Trophoblast cell (in vitro differentiated cells and primary cell): ENCODE results near the gene BFSP2.

Experiments
- DNase-seq, 2 donors: peaks; one replicate each; pipeline ENCODE4 v3.0.0-alpha.2; 2016
- H2AFZ ChIP-seq: 2 replicates; pipeline ENCODE4 v1.6.1; 2013; ENCODE audit warnings: low read length, moderate library complexity, mild to moderate bottlenecking; ENCODE audit not compliant: insufficient read depth, poor library complexity
- H2AK5ac ChIP-seq: 2 replicates; pipeline ENCODE4 v1.6.1; 2013; ENCODE audit warnings: mild to moderate bottlenecking, low read length
- H2BK120ac ChIP-seq: 2 replicates; pipeline ENCODE4 v1.6.1; 2013; ENCODE audit warnings: low read length, mild to moderate bottlenecking, moderate library complexity; ENCODE audit not compliant: insufficient read depth, poor library complexity
- H2BK12ac ChIP-seq: 2 replicates; pipeline ENCODE4 v1.6.1; 2013; ENCODE audit warnings: mild to moderate bottlenecking, low read length, moderate library complexity
- H2BK5ac ChIP-seq: 2 replicates; pipeline ENCODE4 v1.6.1; 2013; ENCODE audit warnings: low read length, low read depth, moderate library complexity, mild to moderate bottlenecking; ENCODE audit not compliant: poor library complexity
- H3K14ac ChIP-seq: 2 replicates; pipeline ENCODE4 v1.6.1; 2013; ENCODE audit warnings: mild to moderate bottlenecking, low read length
- H3K18ac ChIP-seq: 2 replicates; pipeline ENCODE4 v1.6.1; 2013; ENCODE audit warnings: mild to moderate bottlenecking, low read length
- H3K23ac ChIP-seq: 2 replicates; pipeline ENCODE4 v1.6.1; 2013; ENCODE audit warnings: low read length
- H3K27ac ChIP-seq: 2 replicates; pipeline ENCODE4 v1.5.1; 2013; ENCODE audit warnings: low read depth, mild to moderate bottlenecking, inconsistent platforms, low read length, moderate library complexity
- H3K27me3 ChIP-seq: 2 replicates; pipeline ENCODE4 v1.6.1; 2013; ENCODE audit warnings: inconsistent platforms, mild to moderate bottlenecking, low read length, moderate library complexity; ENCODE audit not compliant: insufficient read depth
- H3K36me3 ChIP-seq, 2 experiments: 1 replicate in 1 of 2; 2 replicates in 1 of 2; pipeline ENCODE4 v1.6.1; 2013; ENCODE audit warnings: low read length in 2 of 2, mild to moderate bottlenecking in 2 of 2, moderate library complexity in 1 of 2; ENCODE audit not compliant: insufficient read depth in 2 of 2, control insufficient read depth in 1 of 2
- H3K4ac ChIP-seq: 2 replicates; pipeline ENCODE4 v1.6.1; 2013; ENCODE audit warnings: low read depth, mild to moderate bottlenecking, low read length, moderate library complexity
- H3K4me1 ChIP-seq, 2 experiments: 1 replicate in 1 of 2; 2 replicates in 1 of 2; pipeline ENCODE4 v1.6.1; 2013; ENCODE audit warnings: low read length in 2 of 2, mild to moderate bottlenecking in 2 of 2, moderate library complexity in 1 of 2; ENCODE audit not compliant: insufficient read depth in 2 of 2, control insufficient read depth in 1 of 2
- H3K4me2 ChIP-seq: 2 replicates; pipeline ENCODE4 v1.6.1; 2013; ENCODE audit warnings: inconsistent platforms, mild to moderate bottlenecking, low read length, moderate library complexity
- H3K4me3 ChIP-seq: 2 replicates; pipeline ENCODE4 v1.5.1; 2013; ENCODE audit warnings: mild to moderate bottlenecking, low read depth, low read length, inconsistent platforms
- H3K79me1 ChIP-seq: one replicate; pipeline ENCODE4 v1.6.1; 2013; ENCODE audit warnings: low read length
- H3K79me2 ChIP-seq: 2 replicates; pipeline ENCODE4 v1.6.1; 2013; ENCODE audit warnings: low read length, mild to moderate bottlenecking; ENCODE audit not compliant: control insufficient read depth, insufficient read depth, poor library complexity
- H3K9ac ChIP-seq: 2 replicates; pipeline ENCODE4 v1.6.1; 2013; ENCODE audit warnings: mild to moderate bottlenecking, low read length
- H3K9me3 ChIP-seq: 2 replicates; pipeline ENCODE4 v1.6.1; 2013; ENCODE audit warnings: low read depth, mild to moderate bottlenecking, control low read depth, inconsistent platforms, low read length; ENCODE audit not compliant: insufficient read depth
- H4K12ac ChIP-seq: 2 replicates; pipeline ENCODE4 v1.6.1; 2013; ENCODE audit warnings: low read depth, mild to moderate bottlenecking, low read length, moderate library complexity
- H4K8ac ChIP-seq: 2 replicates; pipeline ENCODE4 v1.6.1; 2013; ENCODE audit warnings: low read depth, mild to moderate bottlenecking, low read length, moderate library complexity
- H4K91ac ChIP-seq: one replicate; pipeline ENCODE4 v1.6.1; 2013; ENCODE audit warnings: low read depth, mild to moderate bottlenecking, low read length, moderate library complexity
- WGBS: extraction: QIAGEN DNeasy Blood & Tissue Kit; methylation state at CpG from one replicate; pipeline ENCODE4 v1.1.7; 2013; ENCODE audit warnings: missing lambda C conversion rate; ENCODE audit not compliant: insufficient read length, insufficient coverage; ENCODE audit errors: extremely low coverage; 5-methylcytosine and 5-hydroxymethylcytosine counted together

BFSP2 gene

DNA sequence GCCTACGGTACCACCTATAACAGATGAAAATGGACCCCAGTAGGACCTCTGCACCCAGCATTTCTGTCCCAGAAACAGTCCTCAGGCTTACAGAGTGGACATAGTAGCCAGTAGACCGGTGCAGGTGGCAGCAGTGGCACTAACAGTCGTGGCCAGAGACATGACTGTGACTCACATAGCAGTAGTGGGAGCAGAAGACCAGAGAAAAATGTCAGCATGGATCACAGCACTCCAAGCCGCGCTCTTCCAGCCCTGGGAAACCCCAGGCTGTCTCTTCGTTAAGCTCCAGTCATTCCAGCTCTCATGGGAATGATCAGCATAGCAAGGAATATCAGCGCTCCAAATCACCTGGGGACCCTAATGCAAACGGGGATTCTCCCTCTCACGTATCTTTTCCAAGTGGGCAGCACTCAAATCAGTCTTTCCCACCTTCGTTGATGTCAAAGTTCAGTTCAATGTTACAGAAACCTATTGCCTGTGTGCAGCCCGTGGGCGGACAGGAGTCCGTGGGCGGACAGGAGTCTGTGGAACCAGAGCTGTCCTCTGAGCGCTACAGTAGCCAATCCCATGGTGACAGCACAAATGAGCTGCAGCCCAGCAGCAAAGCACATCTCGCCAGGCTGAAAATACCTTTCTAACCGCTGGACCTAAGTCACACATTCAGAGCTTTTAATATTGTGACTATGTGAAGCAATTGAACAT, 10.5 kb downstream of the BFSP2 start:
- no CpG with 5 or more reads among the region's 17 CpGs for WGBS
- no peak overlapping the region for H2AFZ ChIP-seq
- no peak overlapping the region for H3K23ac ChIP-seq
- H3K79me1 ChIP-seq = peaks cover 4% of the 10 kb centered on the region
- H3K14ac ChIP-seq = peak overlapping the region; percentile 26
- H4K12ac ChIP-seq = no peak overlapping the region
- no peak overlapping the region for H3K27ac ChIP-seq
- peak overlapping the region; percentile 32 for H4K91ac ChIP-seq
- H3K4ac ChIP-seq = no peak overlapping the region
- H3K36me3 ChIP-seq = no peaks in the 10 kb centered on the region
- H3K4me1 ChIP-seq = peaks cover 5 to 11% of the 10 kb centered on the region in 2 experiments
- no peak overlapping the region for H3K9ac ChIP-seq
- H3K9me3 ChIP-seq = peaks cover 1% of the 10 kb centered on the region
- no peak overlapping the region for H3K18ac ChIP-seq
- H3K79me2 ChIP-seq = no peaks in the 10 kb centered on the region
- no peak overlapping the region for H3K4me2 ChIP-seq
- no peak overlapping the region for H2BK5ac ChIP-seq
- H2BK12ac ChIP-seq = peak overlapping the region; percentile 27
- H3K27me3 ChIP-seq = no peaks in the 10 kb centered on the region
- H2BK120ac ChIP-seq = peak overlapping the region; percentile 5
- DNase-seq = peak; percentile 42 to 51
- no peak overlapping the region for H4K8ac ChIP-seq
- no peak overlapping the region for H2AK5ac ChIP-seq
- peak overlapping the region; percentile 48 for H3K4me3 ChIP-seq

- Histone ChIP-seq H2BK5ac (peak overlapping the region; percentile 28), H2AK5ac (no peak overlapping the region), H2AFZ (no peak overlapping the region), H4K12ac (no peak overlapping the region), H3K23ac (peak overlapping the region; percentile 40), H3K36me3 (no peaks in the 10 kb centered on the region), H3K4me1 (peaks cover 5 to 11% of the 10 kb centered on the region in 2 experiments), H3K18ac (no peak overlapping the region), H3K9ac (no peak overlapping the region), H3K79me1 (peaks cover 4% of the 10 kb centered on the region), H3K27me3 (no peaks in the 10 kb centered on the region), H3K27ac (peak overlapping the region; percentile 81), H4K8ac (no peak overlapping the region), H2BK120ac (peak overlapping the region; percentile 53), H3K4ac (no peak overlapping the region), H3K79me2 (no peaks in the 10 kb centered on the region), H2BK12ac (peak overlapping the region; percentile 24), H3K4me2 (no peak overlapping the region), H3K14ac (no peak overlapping the region), H3K4me3 (no peak overlapping the region), H3K9me3 (peaks cover 3% of the 10 kb centered on the region), H4K91ac (peak overlapping the region; percentile 15)
- peak; percentile 72 to 76 for DNase-seq
- no CpG with 5 or more reads among the region's 26 CpGs for WGBS
Observed at GRCh38 chr3:133412183-133413132, 12.6 kb downstream of the BFSP2 start.

- Histone ChIP-seq H3K14ac (no peak overlapping the region), H2BK5ac (peak overlapping the region; percentile 63), H4K8ac (peak overlapping the region; percentile 19), H3K4ac (no peak overlapping the region), H2AFZ (no peak overlapping the region), H3K27me3 (no peaks in the 10 kb centered on the region), H3K36me3 (no peaks in the 10 kb centered on the region), H2AK5ac (no peak overlapping the region), H3K9ac (no peak overlapping the region), H3K18ac (no peak overlapping the region), H3K23ac (no peak overlapping the region), H2BK12ac (peak overlapping the region; percentile 31), H3K4me2 (no peak overlapping the region), H3K4me1 (peaks cover 5 to 11% of the 10 kb centered on the region in 2 experiments), H3K79me1 (peaks cover 4% of the 10 kb centered on the region), H3K27ac (peak overlapping the region; percentile 81), H2BK120ac (peak overlapping the region; percentile 53), H4K91ac (peak overlapping the region; percentile 52), H3K79me2 (no peaks in the 10 kb centered on the region), H4K12ac (no peak overlapping the region), H3K4me3 (no peak overlapping the region), H3K9me3 (peaks cover 3% of the 10 kb centered on the region)
- WGBS = no CpG with 5 or more reads among the region's 17 CpGs
- DNase-seq = peak in 1 of 2 donors; percentile 25
Observed at GRCh38 chr3:133413161-133414020, 13.5 kb downstream of the BFSP2 start.

DNA sequence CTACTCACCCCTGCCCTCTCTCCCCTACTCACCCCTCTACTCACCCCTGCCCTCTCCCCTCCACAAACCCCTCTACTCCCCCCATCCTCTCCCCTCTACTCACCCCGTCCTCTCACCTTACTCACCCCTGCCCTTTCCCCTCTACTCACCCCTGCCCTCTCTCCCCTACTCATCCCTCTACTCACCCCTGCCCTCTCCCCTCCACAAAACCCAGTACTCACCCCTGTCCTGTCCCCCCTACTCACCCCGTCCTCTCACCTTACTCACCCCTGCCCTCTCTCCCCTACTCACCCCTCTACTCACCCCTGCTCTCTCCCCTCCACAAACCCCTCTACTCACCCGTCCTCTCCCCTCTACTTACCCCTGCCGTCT, 14.2 kb downstream of the BFSP2 start:
- Histone ChIP-seq H2AK5ac (no peak overlapping the region), H3K4me2 (no peak overlapping the region)

More for the DNA sequence above, 14.2 kb downstream of the BFSP2 start:
- DNase-seq = no peak
- Histone ChIP-seq H3K27ac (no peak overlapping the region), H3K4me3 (no peak overlapping the region), H3K23ac (no peak overlapping the region), H3K9me3 (peaks cover 3% of the 10 kb centered on the region), H2AFZ (no peak overlapping the region), H3K4me1 (peaks cover 5 to 11% of the 10 kb centered on the region in 2 experiments), H3K79me1 (peaks cover 4% of the 10 kb centered on the region), H4K8ac (no peak overlapping the region), H3K18ac (no peak overlapping the region), H3K79me2 (no peaks in the 10 kb centered on the region), H4K12ac (no peak overlapping the region), H3K27me3 (no peaks in the 10 kb centered on the region), H3K14ac (no peak overlapping the region), H3K4ac (no peak overlapping the region), H3K36me3 (no peaks in the 10 kb centered on the region), H4K91ac (no peak overlapping the region), H3K9ac (no peak overlapping the region), H2BK12ac (no peak overlapping the region), H2BK5ac (no peak overlapping the region), H2BK120ac (no peak overlapping the region)
- WGBS = 100% methylated on average over 3 of the region's 4 CpGs
